Subcutaneous adipose tissue (tissue), 4 donors: Measurements from ENCODE around the gene VPS39. TPM values are rescaled to one million over a fixed set of nuclear protein-coding genes. Genes with fewer than 3 reads are reported as not detected.

Experiments used
- CTCF ChIP-seq: fragments of 450-650 bp; IDR thresholded peaks from one replicate; pipeline ENCODE4 v1.5.1; 2016; ENCODE audit warnings: low read depth, mild to moderate bottlenecking, control low read depth, antibody characterized with exemption, moderate library complexity
- total RNA-seq, 4 donors: library from RNA; depleted of rRNA; stranded (reverse); fragments of >200 nt; gene quantifications; one replicate each; pipeline ENCODE4 v1.1.0, GENCODE V29; 2016

Gene VPS39
- total RNA-seq, 4 donors from 2014 or later: 91.3 to 168 (median 147) TPM

- TF ChIP-seq CTCF: no peak
Observed at GRCh38 chr15:42213511-42213910, 5.4 kb upstream of the VPS39 start.

GRCh38 chr15:42210696-42211095, 2.6 kb upstream of the VPS39 start:
- TF ChIP-seq CTCF: no peak

GRCh38 chr15:42206406-42206805, 1.7 kb downstream of the VPS39 start:
- no peak for TF ChIP-seq CTCF

GRCh38 chr15:42203891-42204290, 4.2 kb downstream of the VPS39 start:
- no peak for TF ChIP-seq CTCF

GRCh38 chr15:42202653-42203052, 5.5 kb downstream of the VPS39 start:
- no peak for TF ChIP-seq CTCF

GRCh38 chr15:42201801-42202200, 6.3 kb downstream of the VPS39 start:
- TF ChIP-seq CTCF: no peak

- no peak for TF ChIP-seq CTCF
Observed at GRCh38 chr15:42199126-42199525, 9.0 kb downstream of the VPS39 start.
